GM10847 (cell line): ENCODE data around the gene PNMA6F.

Experiments
- POLR2A ChIP-seq: IDR thresholded peaks from 2 replicates; pipeline ENCODE4 v1.6.1; 2011; ENCODE audit not compliant: insufficient read length; ENCODE audit errors: extremely low read depth

The PNMA6F gene

DNA sequence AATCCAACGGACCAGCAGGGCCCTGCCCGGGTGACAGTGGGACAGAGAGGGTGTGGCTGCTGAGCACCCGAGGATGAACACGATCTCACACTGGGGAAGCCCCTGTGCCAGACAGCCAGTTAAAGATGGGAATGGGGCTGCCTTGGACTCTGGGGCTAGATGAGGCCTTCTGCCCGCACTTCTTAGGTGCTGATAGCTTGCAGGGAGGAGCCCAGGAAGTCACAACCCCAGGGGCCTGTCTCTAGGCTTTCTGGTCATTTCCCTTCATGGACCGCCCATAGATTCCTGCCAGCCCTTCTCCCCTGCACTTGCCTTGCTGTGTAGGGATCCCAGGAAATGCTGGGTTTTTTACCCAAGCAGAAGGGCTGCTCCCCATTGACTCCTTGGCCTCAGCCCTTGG, 18.5 kb upstream of the PNMA6F start:
- TF ChIP-seq POLR2A, result no peak

DNA sequence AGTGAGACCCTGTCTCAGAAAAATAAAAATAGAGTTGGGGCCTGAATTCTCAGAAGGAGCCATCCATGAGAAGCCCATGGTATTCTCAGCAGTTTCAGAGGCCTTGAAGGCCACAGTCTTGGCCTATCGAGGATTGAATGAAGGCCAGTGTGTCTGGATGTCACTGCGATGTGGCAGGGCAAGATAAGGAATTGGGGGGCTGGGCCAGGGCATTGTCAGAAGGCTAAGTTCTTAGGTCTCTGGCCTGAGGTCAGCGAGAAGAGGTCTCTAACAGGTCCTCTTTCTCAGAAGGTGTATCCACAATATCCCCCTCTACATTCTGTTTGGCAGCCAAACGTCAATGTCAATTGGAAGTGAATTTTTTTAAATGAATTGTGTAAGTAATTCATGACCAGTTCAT, 18.1 kb upstream of the PNMA6F start:
- no peak for TF ChIP-seq POLR2A

DNA sequence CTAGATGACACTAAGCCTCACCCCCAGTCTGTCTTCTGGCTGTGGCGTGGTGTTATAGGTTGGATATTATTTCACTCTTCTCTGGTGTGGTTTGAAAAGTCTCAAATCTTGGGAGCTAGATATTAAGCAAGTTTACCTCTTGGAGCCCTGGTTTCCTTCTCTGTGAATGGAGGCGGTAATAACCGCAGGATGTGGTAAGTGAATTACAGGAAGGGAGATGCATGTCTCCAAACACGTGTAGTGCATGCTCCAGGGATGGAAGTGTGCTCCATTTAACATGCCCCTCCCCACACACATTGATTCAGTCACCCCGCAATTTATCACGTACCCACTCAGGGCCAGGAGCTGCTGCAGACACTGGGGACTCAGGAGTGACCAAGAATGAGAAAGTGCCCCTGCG, 17.3 kb upstream of the PNMA6F start:
- TF ChIP-seq POLR2A, result no peak

DNA sequence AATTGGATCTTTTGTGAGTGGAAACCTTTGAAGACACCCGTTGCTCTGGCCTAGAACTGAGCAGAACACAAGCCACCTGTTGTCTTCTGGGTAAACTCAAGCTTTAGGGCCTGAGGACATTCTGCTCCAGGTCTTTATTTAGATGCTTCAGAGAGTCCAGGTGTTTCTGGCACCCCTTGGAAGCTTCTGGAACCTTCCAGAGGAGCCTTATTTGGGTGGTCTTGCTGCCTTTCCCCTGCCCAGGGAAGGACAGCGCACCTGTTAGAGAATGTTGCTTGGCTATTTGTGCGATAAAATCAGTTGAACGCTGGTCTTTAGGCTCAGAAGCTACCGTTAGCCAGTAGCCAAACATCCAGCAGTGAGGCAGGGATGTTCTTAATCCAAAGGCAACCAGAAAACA, 15.4 kb upstream of the PNMA6F start:
- TF ChIP-seq POLR2A, result no peak

DNA sequence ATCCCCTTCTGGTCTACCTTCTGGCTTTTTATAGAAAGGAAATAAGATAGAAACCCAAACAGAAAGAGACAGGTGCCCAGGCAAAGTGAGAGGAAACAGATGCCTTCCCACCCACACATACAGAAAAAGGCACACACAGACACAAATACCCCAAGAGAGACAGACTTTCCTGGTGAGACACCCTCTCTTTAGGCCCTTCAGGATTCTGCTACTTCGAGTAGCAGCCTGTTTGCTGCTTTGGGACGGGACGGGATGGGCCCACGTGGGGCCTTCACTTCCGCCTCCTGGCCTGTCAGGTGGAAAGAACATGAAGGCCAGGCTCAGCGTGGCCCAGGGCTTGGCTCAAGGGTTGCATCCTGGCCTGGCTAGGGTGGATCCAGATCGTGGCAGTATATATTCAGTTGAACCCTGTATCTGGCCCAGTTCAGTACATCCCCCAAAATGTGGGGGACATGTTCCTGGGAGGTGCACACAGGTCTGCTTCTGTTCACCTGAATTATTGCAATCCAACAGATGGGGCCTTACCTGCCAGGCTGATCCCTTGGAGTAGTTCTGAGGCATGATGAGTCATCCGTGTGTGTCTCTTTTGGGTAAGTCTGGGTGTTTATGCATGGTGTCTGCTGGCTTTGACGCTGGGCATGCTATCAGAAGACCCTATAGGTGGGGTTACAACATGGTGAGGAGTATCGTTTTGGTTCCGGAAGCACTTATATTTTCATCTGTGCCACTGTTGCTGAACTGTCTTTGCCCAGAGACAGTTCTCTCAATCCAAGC, 14.7 kb upstream of the PNMA6F start:
- TF ChIP-seq POLR2A, result no peak

DNA sequence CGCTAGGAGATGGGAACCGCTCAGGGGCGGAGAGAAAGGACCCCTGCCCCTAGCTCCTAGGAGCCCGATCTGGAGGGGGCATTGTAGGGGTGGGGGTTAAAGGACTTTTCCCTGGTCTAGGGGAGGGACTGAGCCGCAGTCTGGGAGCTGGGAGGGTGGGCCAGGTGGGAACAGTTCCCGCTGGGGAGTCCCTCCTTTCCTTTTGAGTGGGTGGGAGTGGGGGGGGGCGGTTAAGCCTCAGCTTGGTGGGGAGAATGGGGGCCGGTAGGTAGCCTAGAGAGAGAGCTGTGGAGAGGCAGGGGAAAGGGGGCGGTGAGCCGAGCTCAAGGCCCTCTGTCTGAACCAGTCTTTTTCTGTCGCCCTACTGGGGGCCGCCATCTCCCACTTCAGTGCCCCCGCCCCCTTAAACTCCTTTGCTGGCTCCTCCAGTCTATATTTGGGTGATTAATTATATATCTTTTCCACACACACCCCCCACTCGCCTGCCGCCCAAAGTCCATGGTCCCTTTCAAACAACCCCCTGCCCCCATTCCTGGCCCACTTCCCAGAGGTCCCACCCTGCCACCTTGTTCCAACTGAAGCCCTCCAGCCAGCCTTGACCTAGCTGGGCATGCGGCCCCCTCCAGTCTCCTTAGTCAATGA, 13.2 kb upstream of the PNMA6F start:
- TF ChIP-seq POLR2A, result no peak

DNA sequence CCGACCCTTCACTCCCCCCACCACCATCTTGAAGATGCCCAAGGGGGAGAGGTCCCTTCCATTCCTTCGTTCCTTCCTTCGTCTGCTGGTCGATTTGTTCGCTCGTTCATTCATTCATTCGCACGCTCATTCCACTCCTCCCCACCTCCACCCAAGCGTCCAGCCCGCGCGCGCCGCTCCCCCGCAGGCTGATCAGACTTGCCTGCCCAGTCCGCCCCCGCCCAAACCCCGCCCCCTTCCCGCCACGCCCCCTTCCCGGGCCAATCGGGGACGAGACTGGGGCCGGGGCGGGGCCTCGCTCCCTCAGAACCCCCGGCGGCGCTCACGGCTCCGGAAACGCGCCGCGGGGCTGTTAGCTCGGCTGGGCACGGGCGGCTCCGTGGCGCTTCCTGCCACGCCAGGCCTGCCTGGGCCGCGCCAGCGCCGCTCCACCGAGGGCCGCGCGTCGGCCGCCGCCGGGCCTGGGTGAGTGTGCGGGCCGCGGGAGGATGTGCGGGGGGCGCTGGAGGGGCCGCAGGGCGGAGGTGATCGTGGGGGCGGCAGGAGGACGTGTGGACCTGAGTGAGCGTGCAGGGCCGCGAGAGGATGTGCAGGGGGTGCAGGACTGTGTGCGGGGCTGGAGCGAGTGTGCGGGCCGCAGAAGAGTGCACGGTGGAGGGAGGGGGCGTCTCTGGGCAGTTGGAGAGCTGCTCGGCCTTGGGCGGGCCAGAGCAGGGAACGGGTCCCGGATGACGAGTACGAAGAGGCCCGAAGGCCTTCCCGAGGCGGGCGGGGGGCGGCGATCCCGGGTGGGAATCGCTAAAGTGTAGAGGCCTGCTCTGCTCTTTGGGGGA, 12.5 kb upstream of the PNMA6F start, which contains the start of gene ZNF275:
Gene ZNF275 (plus strand): TSS at position 333 of the 833 bp plus-strand sequence. CDS start 2,527 bp downstream, outside the sequence.
- TF ChIP-seq POLR2A, result peak; percentile 60

DNA sequence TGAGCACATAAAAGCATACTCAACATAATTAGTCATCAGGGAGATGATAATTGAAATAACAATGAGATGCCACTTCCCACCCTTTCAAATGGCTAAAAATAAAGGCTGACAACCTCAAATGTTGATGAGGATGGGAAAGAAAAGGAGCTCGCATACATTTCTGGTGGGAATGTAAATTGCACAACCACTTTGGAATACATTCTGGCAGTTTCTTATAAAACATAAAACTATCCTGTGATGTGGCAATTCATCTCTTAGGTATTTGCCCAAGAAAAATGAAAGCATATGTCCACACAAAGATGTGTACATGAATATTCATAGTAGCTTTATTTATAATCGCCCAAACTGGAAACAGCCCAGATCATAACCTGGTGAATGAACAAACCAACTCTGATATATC, 11.7 kb upstream of the PNMA6F start:
- no peak for TF ChIP-seq POLR2A

DNA sequence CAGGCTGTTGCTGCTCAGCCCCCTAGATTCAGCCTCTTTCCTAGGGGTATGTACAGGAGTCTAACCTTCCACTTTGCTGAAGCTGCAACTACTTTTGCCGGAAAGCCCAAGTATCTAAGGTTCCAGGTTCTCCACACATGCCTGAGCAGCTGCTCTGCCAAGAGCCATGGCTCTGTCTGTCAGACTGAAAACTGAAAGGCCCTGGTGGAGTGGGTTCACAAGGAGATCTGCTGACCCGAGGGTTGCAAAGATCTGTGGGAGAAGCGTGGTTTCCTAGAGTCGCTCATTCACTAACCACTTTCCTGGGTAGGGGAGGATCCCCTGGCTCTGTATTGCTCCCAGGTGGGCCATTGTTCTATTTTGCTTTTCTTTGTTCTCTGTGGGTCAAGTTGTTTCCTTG, 6.0 kb upstream of the PNMA6F start:
- no peak for TF ChIP-seq POLR2A

DNA sequence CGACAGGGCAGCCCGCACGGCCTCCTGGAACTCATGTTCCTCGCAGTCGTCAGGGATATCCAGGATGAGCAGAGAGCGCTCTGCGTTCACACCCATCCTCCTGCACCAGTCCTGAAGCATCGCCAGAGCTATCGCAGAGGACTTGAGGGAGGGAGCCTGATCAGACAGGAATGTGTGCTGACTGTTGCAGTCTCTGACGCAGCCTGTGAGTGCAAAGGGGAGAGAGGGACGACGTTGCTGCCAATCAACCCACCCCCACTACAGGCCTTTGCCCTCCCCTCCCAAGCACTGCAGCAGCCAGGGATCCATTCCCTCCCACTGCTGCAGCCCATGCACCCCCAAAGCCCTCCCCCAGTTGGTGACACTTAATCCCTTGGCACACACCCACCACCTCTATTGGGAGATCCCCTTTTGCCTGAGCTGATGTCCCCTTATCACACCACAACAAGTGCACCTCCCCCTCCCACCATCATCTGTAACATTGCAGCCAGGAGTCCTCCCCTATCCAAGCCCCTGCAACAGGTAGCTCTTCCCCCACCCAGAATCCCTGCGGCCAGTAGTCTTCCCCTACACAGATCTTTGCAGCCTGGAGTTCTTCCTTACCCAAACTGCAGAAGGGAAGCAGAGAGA, 897 bp downstream of the PNMA6F start:
- no peak for TF ChIP-seq POLR2A

DNA sequence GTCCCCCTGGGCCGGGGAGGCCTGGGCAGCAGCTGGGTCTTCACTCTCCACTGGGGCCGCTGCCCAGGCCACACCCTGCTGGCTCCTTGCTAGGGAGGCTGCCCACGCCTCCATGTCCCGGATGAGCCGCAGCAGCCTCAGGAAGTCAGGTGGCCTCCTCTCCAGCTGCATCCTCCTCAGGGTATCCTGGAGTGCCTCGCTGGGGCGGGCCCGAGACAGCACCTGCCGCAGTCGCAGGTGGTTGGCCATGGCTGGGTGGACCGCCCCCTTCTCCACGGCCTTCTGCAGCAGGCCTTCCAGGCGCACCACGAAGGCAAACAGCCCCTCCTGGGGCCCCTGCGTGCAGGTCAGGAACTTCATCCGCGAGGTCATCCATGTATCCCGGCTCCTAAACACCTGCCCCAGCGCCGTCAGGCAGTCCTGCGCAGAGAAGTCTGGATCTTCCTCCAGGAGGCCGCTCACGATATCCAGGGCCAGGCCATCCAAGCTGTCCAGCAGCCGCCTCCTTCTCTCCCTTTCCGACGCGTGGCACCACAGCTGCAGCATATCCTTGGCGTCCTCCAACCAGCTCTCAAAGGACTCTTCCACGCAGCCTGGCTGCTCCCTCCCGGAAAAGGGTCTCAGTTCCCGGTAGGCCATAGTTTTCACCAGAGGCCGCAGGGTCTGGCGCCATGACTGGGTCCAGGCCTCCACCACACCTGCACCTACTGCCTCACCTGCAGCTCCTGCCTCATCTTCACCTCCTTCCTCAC, 2.1 kb downstream of the PNMA6F start:
- TF ChIP-seq POLR2A, result no peak

DNA sequence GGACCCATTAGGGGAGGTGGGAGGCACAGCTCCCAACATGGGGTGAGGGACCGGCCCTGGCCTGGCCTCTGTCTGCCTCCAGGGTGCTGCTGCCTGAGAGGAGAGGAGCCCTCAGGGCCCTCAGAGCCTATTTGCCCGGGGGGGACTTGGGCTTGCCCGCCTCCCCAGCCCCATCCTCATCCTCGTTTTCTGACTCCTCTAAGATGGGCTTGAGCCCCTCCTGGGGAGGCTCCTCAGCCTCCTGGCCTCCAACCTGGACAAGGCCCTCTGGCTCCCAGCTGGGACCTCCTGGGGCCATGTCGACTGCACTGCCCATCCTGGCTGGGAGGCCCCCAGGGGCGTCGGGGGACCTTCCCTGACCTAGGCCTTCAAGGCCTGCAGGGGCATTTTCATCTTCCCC, 2.8 kb downstream of the PNMA6F start:
- TF ChIP-seq POLR2A, result no peak

DNA sequence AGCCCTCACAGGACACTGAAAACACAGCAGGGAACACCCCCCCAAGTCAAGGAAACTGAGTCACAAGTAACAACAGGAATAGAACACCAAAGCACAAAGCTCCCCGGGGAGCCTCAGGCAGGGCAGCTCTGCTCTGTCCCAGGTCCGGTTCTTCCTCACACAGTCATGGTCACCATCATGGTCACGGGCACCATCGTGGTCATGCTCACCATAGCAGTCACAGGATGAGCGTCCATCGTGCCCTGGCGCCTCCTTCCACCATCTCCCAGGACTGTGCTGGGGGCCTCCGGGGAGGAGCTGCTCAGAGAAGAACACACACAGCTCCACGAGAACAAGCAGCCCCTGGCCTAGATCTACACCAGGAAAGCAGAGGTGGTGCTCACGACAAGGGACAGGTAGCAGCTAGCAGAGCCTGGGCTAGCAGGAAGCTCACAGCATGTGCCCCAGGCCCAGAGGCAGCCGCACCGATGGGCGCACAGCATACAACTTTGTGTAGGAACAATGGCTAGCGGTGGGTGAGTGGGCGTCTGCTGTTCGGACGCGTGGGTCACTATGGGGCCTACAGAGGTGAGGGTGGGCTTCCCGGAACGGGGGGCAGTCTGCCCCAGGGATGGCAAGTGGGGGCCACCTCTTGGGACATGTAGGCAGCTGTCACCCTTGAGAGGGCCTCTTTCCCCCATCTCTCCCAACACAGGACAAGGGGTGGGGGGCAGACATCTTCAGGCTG, 3.4 kb downstream of the PNMA6F start:
- TF ChIP-seq POLR2A, result no peak

DNA sequence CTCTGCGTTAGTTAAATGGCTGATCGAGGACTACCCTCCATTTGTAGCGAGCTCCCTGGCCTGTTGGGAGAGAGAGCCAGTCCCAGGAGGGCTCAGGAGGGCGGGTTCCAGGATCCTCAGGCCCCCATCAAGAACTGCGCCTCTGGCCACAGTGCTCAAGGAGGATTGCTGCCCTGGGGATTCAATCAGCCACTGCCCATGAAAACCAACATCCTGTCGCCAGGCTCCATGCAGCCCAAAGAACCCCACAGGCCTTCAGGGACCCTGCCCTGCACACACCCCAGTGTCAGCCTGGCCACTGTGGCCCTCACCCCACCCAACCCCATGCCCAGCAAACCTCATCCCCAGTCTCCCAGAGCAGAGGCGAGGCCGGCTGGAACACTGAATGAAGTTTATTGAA, 4.3 kb downstream of the PNMA6F start:
- no peak for TF ChIP-seq POLR2A

DNA sequence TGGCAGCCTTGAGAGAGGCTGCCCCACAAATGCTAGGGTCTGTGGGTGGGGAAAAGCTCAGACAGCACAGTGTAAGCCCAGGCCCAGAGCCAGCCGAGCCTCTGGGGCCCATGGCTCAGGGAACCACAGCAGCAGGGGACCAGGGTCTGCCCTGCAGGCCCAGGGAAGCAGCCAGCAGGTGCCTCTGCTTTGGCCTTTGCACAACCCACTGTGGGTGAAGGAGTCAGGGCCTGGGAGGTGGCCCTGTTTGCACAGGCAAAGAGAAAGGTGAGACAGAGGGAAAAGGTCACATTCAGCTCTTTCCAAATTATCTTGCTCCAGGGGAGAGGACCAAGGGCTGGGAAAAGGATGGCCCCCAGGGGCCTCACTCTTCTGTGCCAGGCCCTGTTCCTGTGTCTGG, 8.7 kb downstream of the PNMA6F start:
- TF ChIP-seq POLR2A, result no peak

DNA sequence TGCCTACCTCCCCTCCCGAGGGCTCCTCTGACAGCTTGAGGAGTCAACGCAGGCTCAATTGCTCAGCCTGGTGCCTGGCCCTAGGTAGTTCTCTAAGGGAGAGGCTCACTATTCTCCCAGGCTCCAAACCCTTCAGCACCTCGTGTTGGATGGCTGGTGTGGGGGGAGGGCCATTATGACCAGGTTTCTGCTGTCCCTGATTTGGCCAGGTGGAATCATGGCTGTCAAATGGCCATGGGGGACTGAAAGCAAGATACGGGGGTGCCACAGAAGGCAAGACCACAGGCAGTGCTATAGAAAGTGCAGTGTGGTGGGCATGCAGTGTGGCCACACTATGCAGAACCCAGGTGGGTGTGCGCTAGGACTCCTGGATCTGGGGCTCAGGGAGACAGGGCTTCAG, 9.5 kb downstream of the PNMA6F start:
- TF ChIP-seq POLR2A, result no peak
